Activated CD4-positive, alpha-beta T cell treated with anti-CD3 and anti-CD28 coated beads for 24 hours (primary cell): ENCODE data around the gene NECAB2.

Experiments used
- DNase-seq, 2 donors: peaks; one replicate each; pipeline ENCODE4 v3.0.0-alpha.2; 2020; ENCODE audit warnings: low read depth in 2 of 2

The NECAB2 gene

GRCh38 chr16:83967091-83967490 is 953 bp upstream of the NECAB2 start:
- no peak for DNase-seq

GRCh38 chr16:83968306-83968851 is 335 bp downstream of the NECAB2 start:
- no peak for DNase-seq

- no peak for DNase-seq
These were observed 1.0 kb downstream of the NECAB2 start for GRCh38 chr16:83968891-83969649.

GRCh38 chr16:83969771-83970429 is 1.9 kb downstream of the NECAB2 start:
- no peak for DNase-seq

GRCh38 chr16:83970430-83970815 is 2.4 kb downstream of the NECAB2 start:
- DNase-seq = no peak

- DNase-seq = no peak
These were observed 3.4 kb downstream of the NECAB2 start for GRCh38 chr16:83971165-83972130.

GRCh38 chr16:83972256-83973008 is 4.4 kb downstream of the NECAB2 start:
- DNase-seq = no peak

GRCh38 chr16:83973077-83973476 is 5.0 kb downstream of the NECAB2 start:
- no peak for DNase-seq

- DNase-seq = no peak
These were observed 5.7 kb downstream of the NECAB2 start for GRCh38 chr16:83973581-83974385.

GRCh38 chr16:83974475-83974874 is 6.4 kb downstream of the NECAB2 start:
- DNase-seq = no peak

GRCh38 chr16:83975590-83976260 is 7.7 kb downstream of the NECAB2 start:
- no peak for DNase-seq

- DNase-seq = no peak
These were observed 9.2 kb downstream of the NECAB2 start for GRCh38 chr16:83977056-83977815.

- DNase-seq = no peak
These were observed 10.4 kb downstream of the NECAB2 start for GRCh38 chr16:83978401-83978904.

- no peak for DNase-seq
These were observed 11.4 kb downstream of the NECAB2 start for GRCh38 chr16:83979441-83979840.

- DNase-seq = no peak
These were observed 12.8 kb downstream of the NECAB2 start for GRCh38 chr16:83980794-83981193.

- no peak for DNase-seq
These were observed 13.8 kb downstream of the NECAB2 start for GRCh38 chr16:83981799-83982198.

GRCh38 chr16:83983491-83983890 is 15.4 kb downstream of the NECAB2 start:
- no peak for DNase-seq

- DNase-seq = no peak
These were observed 21.3 kb downstream of the NECAB2 start for GRCh38 chr16:83989300-83989699.

- no peak for DNase-seq
These were observed 22.4 kb downstream of the NECAB2 start for GRCh38 chr16:83990492-83990891.
